Liver (tissue), 9 donors: ENCODE data around the gene ACSS2. TPM values are rescaled to one million over a fixed set of nuclear protein-coding genes. Genes with fewer than 3 reads are reported as not detected.
A peak's percentile ranks its signal among the peaks of the same experiment; 100 is the strongest.

Experiments
- DNase-seq: peaks from one replicate; pipeline ENCODE4 v3.0.0-alpha.2; 2017; ENCODE audit warnings: low spot score
- H3K27ac ChIP-seq, 2 donors: one replicate each; pipeline ENCODE4 v1.7.0; 2013; ENCODE audit warnings: inconsistent platforms in 2 of 2, low read length in 2 of 2, control low read depth in 1 of 2, low read depth in 1 of 2, mild to moderate bottlenecking in 1 of 2
- H3K27me3 ChIP-seq, 4 donors: one replicate each; pipeline versions ENCODE4 v1.6.1 to v1.7.0; 2013; ENCODE audit warnings: low read length in 3 of 4, inconsistent platforms in 1 of 4, mild to moderate bottlenecking in 1 of 4, moderate library complexity in 1 of 4; ENCODE audit not compliant: control insufficient read depth in 4 of 4, insufficient read depth in 4 of 4
- H3K36me3 ChIP-seq, 4 donors: one replicate each; pipeline versions ENCODE4 v1.6.1 to v1.7.0; 2013; ENCODE audit warnings: low read length in 3 of 4, mild to moderate bottlenecking in 3 of 4, low read depth in 1 of 4, moderate library complexity in 1 of 4; ENCODE audit not compliant: control insufficient read depth in 4 of 4, insufficient read depth in 3 of 4
- H3K4me1 ChIP-seq, 4 donors: one replicate each; pipeline versions ENCODE4 v1.6.1 to v1.7.0; 2013; ENCODE audit warnings: low read length in 3 of 4, mild to moderate bottlenecking in 3 of 4, moderate library complexity in 1 of 4; ENCODE audit not compliant: control insufficient read depth in 4 of 4, insufficient read depth in 4 of 4
- H3K4me3 ChIP-seq, 3 donors: one replicate each; pipeline versions ENCODE4 v1.6.1 to v1.7.0; 2013; ENCODE audit warnings: low read length in 3 of 3, control low read depth in 1 of 3, low read depth in 1 of 3, mild to moderate bottlenecking in 1 of 3
- H3K9ac ChIP-seq, 2 donors: one replicate each; pipeline ENCODE4 v1.7.0; 2013; ENCODE audit warnings: low read length in 2 of 2, mild to moderate bottlenecking in 2 of 2, moderate library complexity in 2 of 2, control low read depth in 1 of 2, low read depth in 1 of 2
- H3K9me3 ChIP-seq, 4 donors: one replicate each; pipeline versions ENCODE4 v1.6.1 to v1.7.0; 2013; ENCODE audit warnings: low read length in 3 of 4; ENCODE audit not compliant: control insufficient read depth in 4 of 4
- ATF3 ChIP-seq: IDR thresholded peaks from 2 replicates; pipeline ENCODE4 v1.6.1; 2016; ENCODE audit warnings: antibody characterized with exemption
- CTCF ChIP-seq: fragments of 150-350 bp; IDR thresholded peaks from 2 replicates; pipeline ENCODE4 v1.5.1; 2017; ENCODE audit warnings: improper control_type of control experiment, low read depth, low read length; ENCODE audit not compliant: missing input control
- EGR1 ChIP-seq, 2 donors: IDR thresholded peaks; 2 replicates each; pipeline ENCODE4 v1.6.1; 2016 to 2018; ENCODE audit warnings: antibody characterized with exemption in 2 of 2, low read depth in 2 of 2
- FOXA1 ChIP-seq: IDR thresholded peaks from 2 replicates; pipeline ENCODE4 v1.6.1; 2016; ENCODE audit warnings: antibody characterized with exemption
- FOXA2 ChIP-seq: IDR thresholded peaks from 2 replicates; pipeline ENCODE4 v1.6.1; 2016; ENCODE audit warnings: antibody characterized with exemption
- GABPA ChIP-seq, 2 donors: IDR thresholded peaks in 1 of 2; conservative IDR thresholded peaks in 1 of 2; 2 replicates each; pipeline ENCODE4 v1.6.1; 2016; ENCODE audit warnings: antibody characterized with exemption in 2 of 2, mild to moderate bottlenecking in 1 of 2, moderate library complexity in 1 of 2
- HNF4A ChIP-seq, 2 donors: conservative IDR thresholded peaks; 2 replicates each; pipeline ENCODE4 v1.6.1; 2016; ENCODE audit warnings: antibody characterized with exemption in 2 of 2, mild to moderate bottlenecking in 2 of 2
- HNF4G ChIP-seq: IDR thresholded peaks from 2 replicates; pipeline ENCODE4 v1.6.1; 2016; ENCODE audit warnings: antibody characterized with exemption
- JUND ChIP-seq, 2 donors: IDR thresholded peaks; 2 replicates each; pipeline ENCODE4 v1.6.1; 2016; ENCODE audit warnings: antibody characterized with exemption in 2 of 2
- MAX ChIP-seq: IDR thresholded peaks from 2 replicates; pipeline ENCODE4 v1.6.1; 2016; ENCODE audit warnings: antibody characterized with exemption
- NR2F2 ChIP-seq: IDR thresholded peaks from 2 replicates; pipeline ENCODE4 v1.6.1; 2016; ENCODE audit warnings: antibody characterized with exemption
- RAD21 ChIP-seq, 2 donors: IDR thresholded peaks; 2 replicates each; pipeline ENCODE4 v1.6.1; 2016; ENCODE audit warnings: antibody characterized with exemption in 2 of 2, mild to moderate bottlenecking in 2 of 2
- REST ChIP-seq: IDR thresholded peaks from 2 replicates; pipeline ENCODE4 v1.6.1; 2016; ENCODE audit warnings: antibody characterized with exemption, mild to moderate bottlenecking
- RXRA ChIP-seq, 2 donors: IDR thresholded peaks; 2 replicates each; pipeline ENCODE4 v1.6.1; 2017 to 2018; ENCODE audit warnings: antibody characterized with exemption in 2 of 2, mild to moderate bottlenecking in 1 of 2
- SP1 ChIP-seq: IDR thresholded peaks from 2 replicates; pipeline ENCODE4 v1.6.1; 2018; ENCODE audit warnings: antibody characterized with exemption, mild to moderate bottlenecking
- TAF1 ChIP-seq: conservative IDR thresholded peaks from 2 replicates; pipeline ENCODE4 v1.6.1; 2016; ENCODE audit warnings: antibody characterized with exemption, mild to moderate bottlenecking
- YY1 ChIP-seq: IDR thresholded peaks from 2 replicates; pipeline ENCODE4 v1.6.1; 2016; ENCODE audit warnings: antibody characterized with exemption, mild to moderate bottlenecking
- ZBTB33 ChIP-seq: IDR thresholded peaks from 2 replicates; pipeline ENCODE4 v1.6.1; 2016; ENCODE audit warnings: antibody characterized with exemption
- WGBS: extraction: QIAGEN DNeasy Blood & Tissue Kit; methylation state at CpG from one replicate; pipeline ENCODE4 v1.1.7; 2013; 5-methylcytosine and 5-hydroxymethylcytosine counted together
- polyA plus RNA-seq, 2 donors: library from polyadenylated mRNA; stranded (reverse) in 1 of 2; unstranded in 1 of 2; fragments of 200-250 nt in 1 of 2; fragments of >200 nt in 1 of 2; fragmentation: Nextera tagmentation in 1 of 2; extraction: Ambion mirVana in 1 of 2; gene quantifications; one replicate each; pipeline versions ENCODE4 v1.2.1 to v1.2.3, GENCODE V29; 2013 to 2015
- total RNA-seq, 2 donors: library from RNA; depleted of rRNA; stranded (reverse); fragments of >200 nt; gene quantifications; one replicate each; pipeline ENCODE4 v1.2.3, GENCODE V29; 2014
- donor health status: healthy.
- donor health status: healthy.
- donor health status: healthy.
- donor health status: healthy.
- donor health status: healthy.

The ACSS2 gene
- total and polyA plus RNA-seq, 4 donors, result 29.8 to 260 (median 80.0) TPM

GRCh38 chr20:34915749-34916455, 39.5 kb downstream of the ACSS2 start:
- H3K4me1 ChIP-seq, result peaks cover 7 to 38% (median 27%) of the 10 kb centered on the region in 4 donors
- H3K36me3 ChIP-seq, result peaks cover 2 to 28% (median 18%) of the 10 kb centered on the region in 4 donors
- no peaks in the 10 kb centered on the region for H3K27me3 ChIP-seq
- no peak overlapping the region for H3K4me3 ChIP-seq
- DNase-seq, result no peak
- TF ChIP-seq RXRA (IDR thresholded peaks at IDR 0.05), result no peak
- TF ChIP-seq EGR1 (IDR thresholded peaks at IDR 0.05; ENCODE audit: low read depth in 2 of 2), result no peak
- TF ChIP-seq YY1, result no peak
- TF ChIP-seq MAX, result no peak
- no peak for TF ChIP-seq FOXA1
- no peak for TF ChIP-seq SP1
- no peak for TF ChIP-seq GABPA (IDR thresholded peaks at IDR 0.05 in 1 of 2, conservative IDR thresholded peaks at IDR 0.05 in 1 of 2)
- no peak for TF ChIP-seq ZBTB33
- TF ChIP-seq JUND (IDR thresholded peaks at IDR 0.05), result no peak
- no peak for TF ChIP-seq CTCF
- no peak for TF ChIP-seq ATF3
- TF ChIP-seq REST, result no peak
- TF ChIP-seq HNF4A (conservative IDR thresholded peaks at IDR 0.05), result no peak
- no peak for TF ChIP-seq HNF4G
- TF ChIP-seq RAD21 (IDR thresholded peaks at IDR 0.05), result no peak
- no peak for TF ChIP-seq NR2F2
- TF ChIP-seq FOXA2, result no peak
- no peak for TF ChIP-seq TAF1
- H3K9me3 ChIP-seq, result no peaks in the 10 kb centered on the region
- 79% methylated on average over 4 of the region's 4 CpGs for WGBS
- H3K27ac ChIP-seq, result peak overlapping the region in 1 of 2 donors; percentile 49
- no peak overlapping the region for H3K9ac ChIP-seq
